ENCODE measurements around the gene SLAMF7. TPM values are rescaled to one million over a fixed set of nuclear protein-coding genes. Genes with fewer than 3 reads are reported as not detected.

The SLAMF7 gene
- total RNA-seq, 6 experiments from 2014 or later = 0.74 to 5.2 (median 0.99) TPM

DNA sequence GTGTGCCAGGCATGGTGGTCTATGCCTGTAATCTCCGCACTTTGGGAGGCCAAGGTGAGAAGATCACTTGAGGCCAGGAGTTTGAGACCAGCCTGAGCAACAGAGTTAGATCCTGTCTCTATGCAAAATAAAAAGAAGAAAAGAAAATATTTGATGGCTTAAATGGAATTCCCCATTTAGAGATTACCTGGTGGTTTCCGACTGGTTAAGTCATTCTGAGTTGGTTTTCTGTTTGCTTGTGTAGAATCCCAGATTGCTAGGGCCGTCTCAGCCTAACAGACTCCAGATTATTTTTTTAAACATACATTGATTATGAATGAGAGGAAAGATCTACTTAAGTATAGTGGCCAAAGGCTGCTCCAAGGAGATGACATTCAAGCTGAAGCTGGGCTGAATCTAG lies 34.0 kb downstream of the SLAMF7 start:
- WGBS (ENCODE audit: insufficient coverage, low coverage, low lambda C conversion rate, missing lambda C conversion rate) = 66% methylated on average over 3 of the region's 3 CpGs
- Histone ChIP-seq H3K9me3 (no peaks in the 10 kb centered on the region), H3K27me3 (no peaks in the 10 kb centered on the region), H3K36me3 (no peaks in the 10 kb centered on the region), H3K27ac (no peak overlapping the region), H3K4me1 (no peaks in the 10 kb centered on the region), H3K4me3 (no peak overlapping the region)
- no peak for DNase-seq
- intact Hi-C loops (cut with DNase I) = no loop called here
- no peak for ATAC-seq
- no peak for TF ChIP-seq POLR2A (IDR thresholded peaks at IDR 0.05)
- TF ChIP-seq, protein P1, sequence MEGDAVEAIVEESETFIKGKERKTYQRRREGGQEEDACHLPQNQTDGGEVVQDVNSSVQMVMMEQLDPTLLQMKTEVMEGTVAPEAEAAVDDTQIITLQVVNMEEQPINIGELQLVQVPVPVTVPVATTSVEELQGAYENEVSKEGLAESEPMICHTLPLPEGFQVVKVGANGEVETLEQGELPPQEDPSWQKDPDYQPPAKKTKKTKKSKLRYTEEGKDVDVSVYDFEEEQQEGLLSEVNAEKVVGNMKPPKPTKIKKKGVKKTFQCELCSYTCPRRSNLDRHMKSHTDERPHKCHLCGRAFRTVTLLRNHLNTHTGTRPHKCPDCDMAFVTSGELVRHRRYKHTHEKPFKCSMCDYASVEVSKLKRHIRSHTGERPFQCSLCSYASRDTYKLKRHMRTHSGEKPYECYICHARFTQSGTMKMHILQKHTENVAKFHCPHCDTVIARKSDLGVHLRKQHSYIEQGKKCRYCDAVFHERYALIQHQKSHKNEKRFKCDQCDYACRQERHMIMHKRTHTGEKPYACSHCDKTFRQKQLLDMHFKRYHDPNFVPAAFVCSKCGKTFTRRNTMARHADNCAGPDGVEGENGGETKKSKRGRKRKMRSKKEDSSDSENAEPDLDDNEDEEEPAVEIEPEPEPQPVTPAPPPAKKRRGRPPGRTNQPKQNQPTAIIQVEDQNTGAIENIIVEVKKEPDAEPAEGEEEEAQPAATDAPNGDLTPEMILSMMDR (IDR thresholded peaks at IDR 0.05) = no peak

DNA sequence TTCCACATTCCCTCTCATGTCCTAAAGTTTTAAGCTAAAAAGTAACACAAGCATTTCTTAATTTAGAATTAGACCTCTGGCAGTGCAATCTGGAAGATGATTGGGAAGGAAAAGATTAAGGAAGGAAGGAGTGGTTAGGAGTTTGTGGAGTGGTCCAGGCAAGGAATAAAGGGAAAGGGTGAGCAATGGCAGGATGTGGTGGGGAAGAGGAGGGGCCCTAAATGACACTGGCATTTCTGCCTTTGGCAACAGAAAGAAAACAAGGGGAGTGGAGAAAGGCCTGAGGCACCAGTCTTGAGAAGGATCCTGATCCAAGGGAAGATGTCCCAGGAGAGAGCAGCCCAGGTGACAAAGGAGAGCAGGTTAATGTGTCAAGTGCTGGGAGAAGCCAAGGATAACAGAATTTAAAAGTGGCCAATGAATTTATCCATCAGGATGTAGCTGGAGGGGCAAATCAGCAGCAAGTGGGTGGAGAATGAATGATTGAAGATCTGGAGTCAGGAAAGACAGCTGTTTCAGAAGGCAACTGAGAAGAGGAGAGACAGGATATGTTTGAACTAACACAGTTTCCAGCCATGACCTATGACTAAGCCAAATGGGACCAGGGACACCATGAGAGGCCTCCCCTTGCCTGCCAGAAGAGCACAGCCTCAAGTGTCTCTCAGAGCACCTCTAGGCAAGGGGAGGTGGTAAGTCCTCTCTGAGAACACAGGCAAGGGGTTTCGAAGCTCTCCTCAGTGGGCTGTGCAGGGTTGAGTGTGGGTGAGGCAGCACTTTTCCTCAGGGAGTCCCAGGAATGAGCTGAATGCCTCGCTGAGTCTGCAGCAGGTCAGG lies 36.1 kb downstream of the SLAMF7 start:
- 80% methylated on average over 1 of the region's 2 CpGs for WGBS (ENCODE audit: insufficient coverage, low coverage, low lambda C conversion rate, missing lambda C conversion rate)

DNA sequence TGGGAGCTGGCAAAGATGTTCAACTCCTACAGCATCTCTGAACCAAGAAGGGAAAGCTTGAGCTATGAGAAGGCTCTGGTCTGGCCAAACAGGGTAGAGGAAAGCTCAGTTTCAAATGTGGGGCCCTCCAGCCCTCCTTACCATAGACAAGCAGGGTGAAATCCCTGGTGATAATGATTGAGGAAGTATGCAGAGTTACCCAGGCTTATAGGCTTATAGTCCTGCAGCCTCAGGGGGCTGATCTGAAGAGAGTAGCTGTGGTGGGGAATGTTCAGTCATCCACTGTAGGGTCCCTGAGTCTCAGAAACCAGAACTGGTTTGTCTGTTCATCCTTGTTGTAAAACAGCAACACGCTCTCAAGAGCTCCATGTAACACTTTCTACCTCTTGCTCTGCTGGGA lies 37.1 kb downstream of the SLAMF7 start:
- Histone ChIP-seq H3K27me3 (no peaks in the 10 kb centered on the region), H3K27ac (no peak overlapping the region), H3K4me3 (no peak overlapping the region), H3K36me3 (no peaks in the 10 kb centered on the region), H3K4me1 (no peaks in the 10 kb centered on the region), H3K9me3 (no peaks in the 10 kb centered on the region)
- intact Hi-C loops (cut with DNase I) = no loop called here
- ATAC-seq (no peak), DNase-seq (no peak)
- TF ChIP-seq, protein P1 (IDR thresholded peaks at IDR 0.05) = no peak
- no peak for TF ChIP-seq POLR2A (IDR thresholded peaks at IDR 0.05)
- 100% methylated on average over 1 of the region's 1 CpG for WGBS (ENCODE audit: insufficient coverage, low coverage, low lambda C conversion rate, missing lambda C conversion rate)

More for the DNA sequence above, 36.1 kb downstream of the SLAMF7 start:
- Histone ChIP-seq H3K4me1 (no peaks in the 10 kb centered on the region), H3K27me3 (no peaks in the 10 kb centered on the region), H3K4me3 (no peak overlapping the region), H3K36me3 (no peaks in the 10 kb centered on the region), H3K9me3 (no peaks in the 10 kb centered on the region), H3K27ac (no peak overlapping the region)
- no peak for DNase-seq
- TF ChIP-seq POLR2A (IDR thresholded peaks at IDR 0.05) = no peak
- TF ChIP-seq, protein P1 (IDR thresholded peaks at IDR 0.05) = no peak
- intact Hi-C loops (cut with DNase I) = no loop called here
- no peak for ATAC-seq

DNA sequence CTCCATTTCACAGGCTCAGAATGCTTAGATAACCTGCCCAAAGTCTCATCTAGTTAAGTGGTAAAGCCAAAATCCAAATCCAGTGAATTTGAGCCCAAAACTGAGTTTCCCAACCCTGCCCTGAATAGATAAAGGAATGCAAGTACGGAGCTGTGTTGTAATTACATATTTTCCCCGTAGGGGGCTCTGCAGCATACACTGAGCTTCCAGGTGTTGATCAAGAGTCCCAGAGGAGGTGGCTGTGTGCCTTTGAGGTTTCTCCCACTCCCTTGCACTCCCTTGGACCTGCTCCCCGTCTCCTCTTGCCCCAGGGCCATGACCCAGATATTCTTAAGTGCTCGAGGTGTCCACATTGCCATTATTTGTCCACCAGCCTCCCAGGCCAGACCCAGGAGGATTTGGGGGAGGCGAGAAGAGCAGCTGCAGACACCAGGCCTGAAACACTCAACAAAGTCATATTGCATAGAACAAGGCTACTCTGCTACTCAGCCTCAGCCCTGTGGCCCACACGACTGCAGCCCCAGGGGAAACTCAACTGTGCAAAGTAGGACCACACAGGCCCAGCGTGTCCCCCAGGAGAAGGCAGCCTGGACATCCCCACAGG lies 38.5 kb downstream of the SLAMF7 start:
- ATAC-seq (peak in 3 of 4 donors; percentile 25 to 63 (median 37)), DNase-seq (no peak)
- no peak overlapping the region for H3K27ac ChIP-seq
- no peaks in the 10 kb centered on the region for H3K36me3 ChIP-seq
- no peaks in the 10 kb centered on the region for H3K4me1 ChIP-seq
- TF ChIP-seq, protein P1 (IDR thresholded peaks at IDR 0.05) = peak; percentile 12 to 45 (median 24)
- TF ChIP-seq POLR2A (IDR thresholded peaks at IDR 0.05) = no peak
- H3K27me3 ChIP-seq = no peaks in the 10 kb centered on the region
- intact Hi-C loops (cut with DNase I) = no loop called here
- no peak overlapping the region for H3K4me3 ChIP-seq
- H3K9me3 ChIP-seq = no peaks in the 10 kb centered on the region
- WGBS (ENCODE audit: insufficient coverage, low coverage, low lambda C conversion rate, missing lambda C conversion rate) = 57% methylated on average over 1 of the region's 7 CpGs

All from right lobe of liver (tissue), 6 donors.